GM19372 (cell line): Measurements from ENCODE around the gene PAIP2.
A peak's percentile ranks its signal among the peaks of the same experiment; 100 is the strongest.
"Not testable (repeated sequence)": the region's sequence is repeated elsewhere in the genome, so short reads cannot be mapped to it uniquely, and the experiment has no call there.

Source experiments
- ATAC-seq: cut with Tn5 transposase; IDR thresholded peaks from one replicate; pipeline ENCODE4 v1.9.1; 2021; ENCODE audit warnings: mild to moderate bottlenecking, low read depth, moderate library complexity; ENCODE audit not compliant: unreplicated experiment

The PAIP2 gene

GRCh38 chr5:139377226-139377625, 35.6 kb downstream of the PAIP2 start:
- ATAC-seq, result no peak

- no peak for ATAC-seq
Measured at GRCh38 chr5:139378101-139378825, 36.6 kb downstream of the PAIP2 start.

- no peak for ATAC-seq
Measured at GRCh38 chr5:139378941-139379361, 37.3 kb downstream of the PAIP2 start.

- no peak for ATAC-seq
Measured at GRCh38 chr5:139379626-139380449, 38.2 kb downstream of the PAIP2 start.

- ATAC-seq, result no peak
Measured at GRCh38 chr5:139381837-139382761, 40.4 kb downstream of the PAIP2 start.

- ATAC-seq, result no peak
Measured at GRCh38 chr5:139382807-139383206, 41.2 kb downstream of the PAIP2 start.

GRCh38 chr5:139383275-139383992, 41.8 kb downstream of the PAIP2 start, which contains the start of gene SLC23A1:
TSS of gene SLC23A1 (minus strand) at chr5:139383297. CDS start at chr5:139383253, 44 bp downstream.
- ATAC-seq, result no peak

- no peak for ATAC-seq
Measured at GRCh38 chr5:139383993-139384590, 42.4 kb downstream of the PAIP2 start.

- ATAC-seq, result no peak
Measured at GRCh38 chr5:139384591-139385051, 43.0 kb downstream of the PAIP2 start.

- no peak for ATAC-seq
Measured at GRCh38 chr5:139385061-139386049, 43.7 kb downstream of the PAIP2 start.

- ATAC-seq, result no peak
Measured at GRCh38 chr5:139386050-139386438, 44.4 kb downstream of the PAIP2 start.

- ATAC-seq, result not testable (repeated sequence)
Measured at GRCh38 chr5:139386956-139387355, 45.3 kb downstream of the PAIP2 start.

- ATAC-seq, result no peak
Measured at GRCh38 chr5:139387611-139388197, 46.0 kb downstream of the PAIP2 start.

GRCh38 chr5:139388198-139388821, 46.7 kb downstream of the PAIP2 start:
- ATAC-seq, result no peak

- ATAC-seq, result peak; percentile 31
Measured at GRCh38 chr5:139389701-139390638, 48.3 kb downstream of the PAIP2 start, which contains the start of gene MZB1. TSS of gene MZB1 (minus strand) at chr5:139389913. CDS start at chr5:139389856, 57 bp downstream.
